Eye (tissue), 1 donor: ENCODE results near the gene FOXI2.

Source experiments
- DNase-seq: peaks from one replicate; pipeline ENCODE4 v3.0.0-alpha.2; 2015

The FOXI2 gene

GRCh38 chr10:127744956-127745355 lies 8.0 kb downstream of the FOXI2 start:
- no peak for DNase-seq

DNA sequence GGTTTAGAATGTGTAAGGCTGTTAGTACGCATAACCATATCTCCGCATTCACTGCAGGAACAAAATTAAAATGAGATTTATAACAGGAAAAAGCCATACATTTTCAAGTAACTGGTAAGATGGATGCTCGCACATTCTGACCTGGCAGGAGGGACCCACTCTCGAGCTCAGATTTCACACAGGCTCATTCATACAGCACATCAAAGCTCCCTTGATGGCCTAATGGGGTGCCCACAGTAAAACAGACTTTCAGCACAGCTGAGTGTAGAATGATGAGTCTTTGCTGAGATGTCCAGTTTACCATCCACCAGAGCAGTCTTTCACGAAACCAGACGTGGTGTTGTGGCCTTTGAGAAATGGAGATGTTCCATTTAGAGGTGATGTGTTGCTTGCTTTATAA lies 8.9 kb downstream of the FOXI2 start:
- no peak for DNase-seq

DNA sequence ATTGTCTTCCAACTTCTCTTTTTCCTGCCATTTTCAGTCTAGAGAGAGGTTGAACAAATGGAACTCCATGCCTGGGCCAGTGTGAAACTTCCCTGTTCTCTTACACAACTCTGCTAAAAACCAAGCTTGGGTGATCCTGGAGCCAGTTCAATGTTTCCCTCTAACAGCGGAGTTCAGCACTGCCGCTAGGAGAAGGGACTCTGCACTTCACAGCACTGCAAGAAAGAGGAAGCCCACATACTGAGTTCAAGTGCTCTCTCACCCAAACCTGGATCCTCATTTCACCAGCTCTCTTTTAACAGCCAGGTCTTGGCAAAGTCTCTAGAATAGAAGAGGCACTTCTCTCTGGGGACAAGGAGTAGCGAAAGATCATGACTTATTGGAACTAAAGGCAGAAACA lies 18.8 kb downstream of the FOXI2 start:
- DNase-seq = no peak

DNA sequence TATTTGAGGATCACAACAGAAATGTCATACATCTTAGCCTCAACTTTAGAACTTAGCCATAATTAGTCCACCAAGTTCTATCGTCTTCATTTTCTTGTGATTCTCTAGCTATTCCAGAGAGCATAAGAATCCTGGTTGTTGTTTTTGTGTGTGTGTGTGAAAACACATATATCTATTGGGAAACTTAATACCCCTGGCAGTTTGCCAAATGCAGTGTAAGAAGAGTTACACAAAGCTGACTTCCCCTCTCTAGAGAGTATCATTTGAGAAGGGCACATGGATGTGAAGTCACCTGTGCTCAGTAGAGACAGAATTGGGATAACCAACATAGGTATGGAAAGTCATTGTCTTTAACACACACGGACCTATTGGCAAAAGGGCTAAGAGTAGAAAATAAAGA lies 19.3 kb downstream of the FOXI2 start:
- no peak for DNase-seq

DNA sequence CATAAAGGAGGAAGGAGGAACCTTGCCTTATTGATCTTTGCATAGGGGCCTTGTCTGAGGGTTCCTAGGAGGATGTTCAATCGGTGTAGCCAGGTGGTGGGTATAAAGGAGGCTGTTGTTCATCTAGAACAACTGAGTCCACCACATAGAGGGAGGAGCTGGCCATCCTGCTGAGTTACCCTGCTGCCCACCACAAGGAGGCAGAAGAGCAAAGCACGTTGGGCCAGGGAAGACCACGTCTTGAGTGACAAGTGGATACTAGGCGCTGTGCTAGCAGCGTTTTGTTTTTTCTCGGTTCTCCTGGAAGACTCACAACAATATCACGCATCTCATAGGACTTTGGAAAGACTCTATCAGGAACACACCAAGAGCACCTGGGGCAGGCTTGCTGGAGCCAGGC lies 20.0 kb downstream of the FOXI2 start:
- DNase-seq = no peak

DNA sequence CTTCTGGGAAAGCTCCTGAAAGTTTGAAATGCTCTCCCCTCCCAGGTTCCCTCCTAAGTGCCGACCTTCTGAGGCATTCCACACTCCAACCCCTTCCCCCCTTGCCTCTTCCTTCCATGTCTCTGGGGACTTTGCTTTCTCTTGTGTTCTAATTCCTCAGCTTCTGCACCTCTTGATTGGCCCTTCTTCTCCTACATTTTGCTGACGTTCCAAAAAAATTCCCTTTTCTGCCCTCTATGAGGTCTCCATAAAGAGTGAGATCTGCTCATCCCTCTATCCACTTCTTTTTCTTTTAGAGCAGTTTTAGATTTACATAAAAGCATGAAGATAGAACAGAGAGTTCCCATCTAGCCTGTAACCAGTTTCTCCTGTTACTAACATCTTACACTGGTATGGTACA lies 22.3 kb downstream of the FOXI2 start:
- no peak for DNase-seq

GRCh38 chr10:127762925-127763324 lies 25.9 kb downstream of the FOXI2 start:
- DNase-seq = no peak

- peak; percentile 11 for DNase-seq
These were observed 38.0 kb downstream of the FOXI2 start for GRCh38 chr10:127774766-127775559.

GRCh38 chr10:127776816-127777215 lies 39.8 kb downstream of the FOXI2 start:
- no peak for DNase-seq

DNA sequence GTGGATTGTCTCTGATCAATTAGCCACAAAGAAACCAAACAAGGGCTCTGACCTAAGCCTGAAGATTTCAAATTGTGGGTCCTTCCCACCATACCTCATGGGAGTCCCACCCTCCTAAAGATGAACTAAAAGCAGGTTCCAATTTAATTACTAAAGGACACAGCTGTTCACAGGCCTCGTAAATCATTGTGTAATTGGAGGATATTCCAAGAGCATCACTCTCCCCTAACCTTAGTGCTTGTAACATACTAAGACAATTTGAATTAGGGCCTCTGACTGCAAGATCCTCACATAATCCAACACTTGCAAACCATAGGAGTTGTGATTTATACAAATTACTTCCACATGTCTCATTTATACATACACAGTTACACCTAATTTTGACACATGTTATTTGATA lies 44.4 kb downstream of the FOXI2 start:
- DNase-seq = no peak

GRCh38 chr10:127787873-127788272 lies 50.9 kb downstream of the FOXI2 start:
- DNase-seq = no peak

DNA sequence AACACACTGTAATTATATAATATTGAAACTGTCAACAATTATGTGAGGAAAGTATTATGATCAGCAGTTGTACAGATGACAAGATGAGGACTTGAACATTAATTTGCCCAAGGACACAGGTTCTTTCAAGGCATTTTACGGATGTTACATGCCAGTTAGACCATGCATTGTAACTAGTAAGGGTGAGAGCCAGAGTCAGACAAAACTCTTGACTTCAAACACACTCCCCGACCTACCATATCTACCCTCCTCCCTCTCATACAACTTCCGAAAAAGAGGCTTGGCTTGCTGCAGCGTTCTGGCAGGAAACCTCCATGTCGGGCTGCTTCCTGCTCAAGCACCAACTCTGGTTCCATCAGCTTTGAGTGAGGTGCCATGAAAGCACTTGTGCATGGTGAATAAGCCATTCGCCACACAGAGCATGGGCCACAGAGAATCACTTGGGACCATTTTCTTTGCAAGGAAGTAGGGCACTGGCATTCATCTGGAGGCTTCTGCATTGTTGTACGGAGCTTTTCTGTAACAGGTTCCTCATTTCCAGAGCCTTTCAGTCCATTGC lies 53.2 kb downstream of the FOXI2 start:
- peak; percentile 12 for DNase-seq
